Stimulated activated CD4-positive, alpha-beta T cell treated with anti-CD3 and anti-CD28 coated beads, Interleukin-2, amount 100 ng/mL, for 24 hours (primary cell): ENCODE data around the gene RCAN3.

Source experiments
- DNase-seq, 2 donors: peaks; one replicate each; pipeline ENCODE4 v3.0.0-alpha.2; 2020

Gene RCAN3

DNA sequence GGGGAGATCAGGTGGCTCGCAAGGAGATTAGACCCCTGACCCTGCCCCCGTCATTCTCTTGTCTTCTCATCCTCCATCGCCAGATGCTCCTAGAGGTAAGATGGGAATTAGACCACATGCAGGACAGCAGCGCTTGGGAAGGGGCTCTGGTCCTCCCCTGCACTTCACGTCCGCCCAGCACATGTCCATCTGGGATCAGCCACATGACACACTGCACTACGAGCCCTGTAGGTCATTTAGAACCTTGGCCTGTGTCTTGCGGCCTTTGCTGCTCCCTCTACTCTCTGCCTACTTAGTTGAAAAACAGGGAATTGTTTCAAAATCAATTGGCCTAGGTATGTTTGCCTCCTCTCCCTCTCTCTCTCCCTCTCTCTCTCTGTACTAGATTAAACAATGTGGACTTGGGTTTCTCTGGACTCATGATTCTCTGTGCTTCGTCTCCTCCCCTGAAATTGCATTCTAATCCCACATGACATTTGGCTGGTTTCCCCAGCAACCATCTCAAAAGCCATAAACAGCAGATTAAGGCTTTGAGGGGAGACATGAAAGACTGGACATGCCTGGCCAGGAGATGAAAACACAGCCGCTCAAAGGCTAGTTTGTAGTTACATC is 49.4 kb downstream of the RCAN3 start:
- DNase-seq = no peak

DNA sequence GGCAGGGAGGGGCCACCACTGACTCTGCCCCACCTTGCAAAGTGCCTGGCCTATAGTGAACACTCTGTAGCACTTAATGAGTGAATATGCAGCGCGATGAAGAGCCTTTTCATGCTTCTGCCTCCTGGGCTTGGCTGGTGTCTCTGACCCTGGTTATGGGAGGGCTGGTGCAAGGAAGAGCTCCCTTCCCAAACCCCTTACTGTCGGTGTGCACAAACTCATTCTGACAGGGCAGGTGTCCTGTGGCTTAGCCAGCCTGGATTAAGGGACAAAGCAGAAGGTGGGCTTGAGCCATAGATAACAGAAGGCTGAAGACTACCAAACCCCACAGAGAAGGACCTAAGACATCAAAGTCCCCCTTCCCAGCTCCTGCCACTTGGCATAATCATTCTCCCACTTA is 51.3 kb downstream of the RCAN3 start:
- DNase-seq = no peak

DNA sequence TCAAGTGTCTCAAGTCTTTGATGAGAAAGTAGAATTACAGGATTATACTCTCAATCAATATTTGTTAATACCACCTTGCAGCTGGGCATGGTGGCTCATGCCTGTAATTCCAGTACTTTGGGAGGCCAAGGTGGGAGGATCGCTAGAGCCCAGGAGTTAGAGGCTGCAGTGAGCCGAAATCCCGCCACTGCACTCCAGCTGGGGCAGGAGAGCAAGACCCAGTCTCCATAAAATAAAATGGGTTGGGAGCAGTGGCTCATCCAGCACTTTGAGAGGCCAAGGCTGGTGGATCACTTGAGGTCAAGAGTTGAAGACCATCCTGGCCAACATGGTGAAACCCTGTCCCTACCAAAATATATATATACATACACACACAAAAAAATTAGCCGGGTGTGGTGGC is 52.1 kb downstream of the RCAN3 start:
- no peak for DNase-seq

- DNase-seq = peak; percentile 56 to 61
Measured at GRCh38 chr1:24555591-24556413, 53.2 kb downstream of the RCAN3 start, which contains the start of gene NCMAP. TSS of gene NCMAP (plus strand) at chr1:24556087. CDS start at chr1:24595431, 39,344 bp downstream.

GRCh38 chr1:24556414-24556795 is 53.8 kb downstream of the RCAN3 start:
- DNase-seq = no peak

- DNase-seq = no peak
Measured at GRCh38 chr1:24557220-24557619, 54.6 kb downstream of the RCAN3 start.

GRCh38 chr1:24557711-24558131 is 55.1 kb downstream of the RCAN3 start:
- no peak for DNase-seq

DNA sequence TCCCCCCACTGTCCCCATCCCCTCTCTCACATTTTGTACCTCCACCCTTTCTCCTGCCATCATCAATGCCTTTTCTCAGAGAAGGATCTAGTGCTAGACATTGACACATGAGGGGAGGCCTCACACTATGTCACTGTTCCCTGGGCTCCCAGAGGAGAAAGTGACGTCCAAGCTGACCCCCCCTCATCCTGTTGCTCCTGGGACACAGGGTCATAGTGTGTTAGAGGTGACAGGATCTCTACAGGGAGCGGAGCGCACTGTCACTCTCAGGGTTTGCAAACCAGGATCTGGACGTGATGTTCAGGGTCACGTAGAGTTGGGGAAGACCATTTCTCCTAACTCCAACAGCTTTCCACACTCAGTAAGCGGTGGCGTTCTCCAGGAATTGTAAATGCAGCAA is 55.8 kb downstream of the RCAN3 start:
- DNase-seq = no peak

- DNase-seq = no peak
Measured at GRCh38 chr1:24558902-24559791, 56.5 kb downstream of the RCAN3 start.

DNA sequence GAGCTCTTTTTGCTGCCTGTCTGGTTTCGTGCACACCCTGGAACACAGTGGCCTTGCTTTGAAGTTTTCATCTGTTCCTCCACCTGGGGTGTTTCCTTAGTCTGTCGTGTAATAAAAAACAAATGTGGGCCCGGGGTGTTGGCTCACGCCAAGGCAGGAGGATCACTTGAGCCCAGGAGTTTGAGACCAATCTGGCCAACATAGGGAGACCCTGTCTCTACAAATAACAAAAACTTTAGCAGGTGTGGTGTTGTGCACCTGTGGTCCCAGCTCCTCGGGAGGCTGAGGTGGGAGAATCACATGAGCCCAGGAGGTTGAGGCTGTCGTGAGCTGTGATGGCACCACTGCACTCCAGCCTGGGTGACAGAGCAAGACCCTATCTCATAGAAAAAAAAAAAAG is 57.7 kb downstream of the RCAN3 start:
- no peak for DNase-seq

GRCh38 chr1:24562625-24563024 is 60.0 kb downstream of the RCAN3 start:
- no peak for DNase-seq

DNA sequence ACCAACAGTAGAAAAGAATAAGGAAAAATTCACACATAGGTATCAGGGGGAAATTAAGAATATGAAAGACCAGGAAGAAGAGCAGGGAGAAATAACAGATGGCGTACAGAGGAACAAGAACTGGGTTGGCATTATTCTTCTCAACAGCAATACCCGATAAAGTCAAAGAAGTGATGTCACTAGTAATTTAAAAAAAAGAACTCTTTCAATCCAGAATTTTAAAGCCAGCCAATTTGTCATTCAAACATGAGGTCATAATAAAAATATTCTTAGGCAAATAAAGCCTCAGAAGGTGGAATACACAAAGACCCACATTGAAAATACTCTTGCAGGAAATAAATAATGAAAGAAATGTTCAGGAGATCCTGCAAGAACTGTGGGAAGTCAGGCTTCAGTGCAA is 62.1 kb downstream of the RCAN3 start:
- no peak for DNase-seq

GRCh38 chr1:24566236-24566867 is 63.7 kb downstream of the RCAN3 start:
- no peak for DNase-seq

- no peak for DNase-seq
Measured at GRCh38 chr1:24567792-24568388, 65.3 kb downstream of the RCAN3 start.

DNA sequence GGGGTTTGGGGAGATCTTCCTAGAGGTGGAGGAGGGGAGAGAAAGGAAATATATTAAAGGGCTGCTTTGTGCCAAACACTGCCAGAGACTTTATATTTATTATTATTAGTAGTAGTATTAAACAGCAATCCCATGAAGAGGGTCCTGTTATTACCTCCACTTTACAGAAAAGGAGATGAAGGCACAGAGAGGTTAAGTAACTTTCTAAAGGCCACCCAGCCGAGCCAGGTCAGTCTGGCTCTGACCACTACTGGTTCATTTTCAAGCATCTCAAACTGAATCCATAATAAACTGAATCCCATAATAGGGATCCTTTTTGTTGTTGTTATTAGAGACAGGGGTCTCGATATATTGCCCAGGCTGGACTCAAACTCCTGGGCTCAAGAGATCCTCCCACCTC is 65.8 kb downstream of the RCAN3 start:
- DNase-seq = no peak

DNA sequence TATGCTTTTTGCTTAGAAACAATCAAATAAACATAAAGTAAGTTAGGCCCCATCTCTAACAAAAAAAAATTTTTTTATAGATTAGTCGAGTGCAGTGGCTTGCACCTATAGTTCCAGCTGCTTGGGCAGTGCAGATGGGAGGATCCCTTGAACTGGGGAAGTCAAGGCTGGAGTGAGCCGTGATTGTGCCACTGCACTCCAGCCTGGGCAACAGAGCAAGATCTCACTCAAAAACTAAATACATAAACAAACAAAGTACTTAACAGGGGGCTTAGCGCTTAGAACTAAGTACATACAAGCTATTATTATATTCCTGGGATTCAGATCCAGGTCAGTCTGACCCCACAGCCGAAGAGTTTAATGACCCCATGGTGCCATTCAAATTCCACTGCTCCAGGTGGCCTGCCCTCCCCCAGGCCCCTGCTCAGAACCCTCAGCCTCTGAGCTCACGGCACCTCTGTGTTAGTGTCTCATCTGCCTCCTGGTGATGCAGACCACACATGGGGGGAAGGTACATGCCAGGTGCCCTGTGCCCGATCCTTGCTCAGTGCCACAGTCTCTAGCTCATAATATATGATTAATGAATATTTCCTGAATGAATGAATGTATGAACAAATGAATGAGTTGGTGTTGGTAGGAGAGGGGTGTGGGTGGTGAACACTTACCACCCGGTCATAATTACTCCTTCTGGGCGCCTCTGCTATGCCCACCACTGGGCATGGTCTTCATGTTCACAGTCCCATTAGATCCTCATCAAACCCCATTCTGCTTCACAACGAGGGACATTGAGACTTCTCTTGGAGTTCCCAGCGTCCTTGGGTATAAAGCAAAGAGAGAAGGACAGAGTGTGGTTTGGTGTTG is 67.9 kb downstream of the RCAN3 start:
- no peak for DNase-seq

GRCh38 chr1:24572301-24572700 is 69.7 kb downstream of the RCAN3 start:
- no peak for DNase-seq

- no peak for DNase-seq
Measured at GRCh38 chr1:24575905-24576587, 73.4 kb downstream of the RCAN3 start.

DNA sequence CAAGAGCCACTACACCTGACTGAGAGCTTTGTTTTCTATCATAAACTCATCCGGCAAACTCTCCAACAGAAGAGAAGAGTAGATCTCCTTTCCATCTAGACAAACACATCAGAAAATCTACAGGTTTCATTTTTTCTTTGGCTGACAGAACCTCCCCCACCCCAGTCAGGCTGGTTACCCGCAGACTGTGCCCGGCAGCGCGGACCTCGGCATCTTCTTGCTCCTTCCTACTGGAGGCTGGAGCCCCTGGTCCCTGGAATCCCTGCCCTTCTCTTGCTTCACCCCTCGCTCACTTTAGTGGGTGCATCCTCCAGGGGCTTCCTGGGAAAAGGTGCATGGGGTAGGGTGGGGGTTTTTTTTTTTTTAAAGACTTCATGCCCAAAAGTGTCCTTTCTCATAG is 76.2 kb downstream of the RCAN3 start:
- no peak for DNase-seq

GRCh38 chr1:24580756-24581155 is 78.1 kb downstream of the RCAN3 start:
- DNase-seq = no peak

GRCh38 chr1:24584171-24584647 is 81.6 kb downstream of the RCAN3 start:
- no peak for DNase-seq
